NB4 (cell line): ENCODE data around the gene ETV3L.

ENCODE experiments used
- CTCF ChIP-seq: IDR thresholded peaks from one replicate; pipeline ENCODE4 v1.5.1; 2012; ENCODE audit warnings: low read depth, low read length
- POLR2A ChIP-seq: IDR thresholded peaks from 2 replicates; pipeline ENCODE4 v1.6.1; 2011; ENCODE audit warnings: mild to moderate bottlenecking; ENCODE audit not compliant: insufficient read length; ENCODE audit errors: extremely low read depth

GRCh38 chr1:157087030-157087429, 12.6 kb downstream of the ETV3L start:
- TF ChIP-seq CTCF (no peak), POLR2A (no peak)
